Liver (tissue), 9 donors: ENCODE results near the gene TDO2. TPM values are rescaled to one million over a fixed set of nuclear protein-coding genes. Genes with fewer than 3 reads are reported as not detected.

Experiments used
- DNase-seq: peaks from one replicate; pipeline ENCODE4 v3.0.0-alpha.2; 2017; ENCODE audit warnings: low spot score
- H3K27ac ChIP-seq, 2 donors: one replicate each; pipeline ENCODE4 v1.7.0; 2013; ENCODE audit warnings: inconsistent platforms in 2 of 2, low read length in 2 of 2, control low read depth in 1 of 2, low read depth in 1 of 2, mild to moderate bottlenecking in 1 of 2
- H3K27me3 ChIP-seq, 4 donors: one replicate each; pipeline versions ENCODE4 v1.6.1 to v1.7.0; 2013; ENCODE audit warnings: low read length in 3 of 4, inconsistent platforms in 1 of 4, mild to moderate bottlenecking in 1 of 4, moderate library complexity in 1 of 4; ENCODE audit not compliant: control insufficient read depth in 4 of 4, insufficient read depth in 4 of 4
- H3K36me3 ChIP-seq, 4 donors: one replicate each; pipeline versions ENCODE4 v1.6.1 to v1.7.0; 2013; ENCODE audit warnings: low read length in 3 of 4, mild to moderate bottlenecking in 3 of 4, low read depth in 1 of 4, moderate library complexity in 1 of 4; ENCODE audit not compliant: control insufficient read depth in 4 of 4, insufficient read depth in 3 of 4
- H3K4me1 ChIP-seq, 4 donors: one replicate each; pipeline versions ENCODE4 v1.6.1 to v1.7.0; 2013; ENCODE audit warnings: low read length in 3 of 4, mild to moderate bottlenecking in 3 of 4, moderate library complexity in 1 of 4; ENCODE audit not compliant: control insufficient read depth in 4 of 4, insufficient read depth in 4 of 4
- H3K4me3 ChIP-seq, 3 donors: one replicate each; pipeline versions ENCODE4 v1.6.1 to v1.7.0; 2013; ENCODE audit warnings: low read length in 3 of 3, control low read depth in 1 of 3, low read depth in 1 of 3, mild to moderate bottlenecking in 1 of 3
- H3K9ac ChIP-seq, 2 donors: one replicate each; pipeline ENCODE4 v1.7.0; 2013; ENCODE audit warnings: low read length in 2 of 2, mild to moderate bottlenecking in 2 of 2, moderate library complexity in 2 of 2, control low read depth in 1 of 2, low read depth in 1 of 2
- H3K9me3 ChIP-seq, 4 donors: one replicate each; pipeline versions ENCODE4 v1.6.1 to v1.7.0; 2013; ENCODE audit warnings: low read length in 3 of 4; ENCODE audit not compliant: control insufficient read depth in 4 of 4
- CTCF ChIP-seq: fragments of 150-350 bp; IDR thresholded peaks from 2 replicates; pipeline ENCODE4 v1.5.1; 2017; ENCODE audit warnings: improper control_type of control experiment, low read depth, low read length; ENCODE audit not compliant: missing input control
- FOXA1 ChIP-seq: IDR thresholded peaks from 2 replicates; pipeline ENCODE4 v1.6.1; 2016; ENCODE audit warnings: antibody characterized with exemption
- FOXA2 ChIP-seq: IDR thresholded peaks from 2 replicates; pipeline ENCODE4 v1.6.1; 2016; ENCODE audit warnings: antibody characterized with exemption
- GABPA ChIP-seq, 2 donors: IDR thresholded peaks in 1 of 2; conservative IDR thresholded peaks in 1 of 2; 2 replicates each; pipeline ENCODE4 v1.6.1; 2016; ENCODE audit warnings: antibody characterized with exemption in 2 of 2, mild to moderate bottlenecking in 1 of 2, moderate library complexity in 1 of 2
- HNF4A ChIP-seq, 2 donors: conservative IDR thresholded peaks; 2 replicates each; pipeline ENCODE4 v1.6.1; 2016; ENCODE audit warnings: antibody characterized with exemption in 2 of 2, mild to moderate bottlenecking in 2 of 2
- HNF4G ChIP-seq: IDR thresholded peaks from 2 replicates; pipeline ENCODE4 v1.6.1; 2016; ENCODE audit warnings: antibody characterized with exemption
- MAX ChIP-seq: IDR thresholded peaks from 2 replicates; pipeline ENCODE4 v1.6.1; 2016; ENCODE audit warnings: antibody characterized with exemption
- NR2F2 ChIP-seq: IDR thresholded peaks from 2 replicates; pipeline ENCODE4 v1.6.1; 2016; ENCODE audit warnings: antibody characterized with exemption
- RAD21 ChIP-seq, 2 donors: IDR thresholded peaks; 2 replicates each; pipeline ENCODE4 v1.6.1; 2016; ENCODE audit warnings: antibody characterized with exemption in 2 of 2, mild to moderate bottlenecking in 2 of 2
- RXRA ChIP-seq, 2 donors: IDR thresholded peaks; 2 replicates each; pipeline ENCODE4 v1.6.1; 2017 to 2018; ENCODE audit warnings: antibody characterized with exemption in 2 of 2, mild to moderate bottlenecking in 1 of 2
- SP1 ChIP-seq: IDR thresholded peaks from 2 replicates; pipeline ENCODE4 v1.6.1; 2018; ENCODE audit warnings: antibody characterized with exemption, mild to moderate bottlenecking
- TAF1 ChIP-seq: conservative IDR thresholded peaks from 2 replicates; pipeline ENCODE4 v1.6.1; 2016; ENCODE audit warnings: antibody characterized with exemption, mild to moderate bottlenecking
- YY1 ChIP-seq: IDR thresholded peaks from 2 replicates; pipeline ENCODE4 v1.6.1; 2016; ENCODE audit warnings: antibody characterized with exemption, mild to moderate bottlenecking
- ZBTB33 ChIP-seq: IDR thresholded peaks from 2 replicates; pipeline ENCODE4 v1.6.1; 2016; ENCODE audit warnings: antibody characterized with exemption
- WGBS: extraction: QIAGEN DNeasy Blood & Tissue Kit; methylation state at CpG from one replicate; pipeline ENCODE4 v1.1.7; 2013; 5-methylcytosine and 5-hydroxymethylcytosine counted together
- polyA plus RNA-seq, 2 donors: library from polyadenylated mRNA; stranded (reverse) in 1 of 2; unstranded in 1 of 2; fragments of 200-250 nt in 1 of 2; fragments of >200 nt in 1 of 2; fragmentation: Nextera tagmentation in 1 of 2; extraction: Ambion mirVana in 1 of 2; gene quantifications; one replicate each; pipeline versions ENCODE4 v1.2.1 to v1.2.3, GENCODE V29; 2013 to 2015
- total RNA-seq, 2 donors: library from RNA; depleted of rRNA; stranded (reverse); fragments of >200 nt; gene quantifications; one replicate each; pipeline ENCODE4 v1.2.3, GENCODE V29; 2014
- TF ChIP-seq, protein P1 (sequence below): IDR thresholded peaks from 2 replicates; pipeline ENCODE4 v1.6.1; 2016; ENCODE audit warnings: antibody characterized with exemption
- TF ChIP-seq, protein P2 (sequence below): IDR thresholded peaks from 2 replicates; pipeline ENCODE4 v1.6.1; 2016; ENCODE audit warnings: antibody characterized with exemption, mild to moderate bottlenecking
- donor health status: healthy.
- donor health status: healthy.
- donor health status: healthy.
- donor health status: healthy.
- donor health status: healthy.

Gene TDO2
- total and polyA plus RNA-seq, 4 donors = 163 to 1,057 (median 533) TPM

DNA sequence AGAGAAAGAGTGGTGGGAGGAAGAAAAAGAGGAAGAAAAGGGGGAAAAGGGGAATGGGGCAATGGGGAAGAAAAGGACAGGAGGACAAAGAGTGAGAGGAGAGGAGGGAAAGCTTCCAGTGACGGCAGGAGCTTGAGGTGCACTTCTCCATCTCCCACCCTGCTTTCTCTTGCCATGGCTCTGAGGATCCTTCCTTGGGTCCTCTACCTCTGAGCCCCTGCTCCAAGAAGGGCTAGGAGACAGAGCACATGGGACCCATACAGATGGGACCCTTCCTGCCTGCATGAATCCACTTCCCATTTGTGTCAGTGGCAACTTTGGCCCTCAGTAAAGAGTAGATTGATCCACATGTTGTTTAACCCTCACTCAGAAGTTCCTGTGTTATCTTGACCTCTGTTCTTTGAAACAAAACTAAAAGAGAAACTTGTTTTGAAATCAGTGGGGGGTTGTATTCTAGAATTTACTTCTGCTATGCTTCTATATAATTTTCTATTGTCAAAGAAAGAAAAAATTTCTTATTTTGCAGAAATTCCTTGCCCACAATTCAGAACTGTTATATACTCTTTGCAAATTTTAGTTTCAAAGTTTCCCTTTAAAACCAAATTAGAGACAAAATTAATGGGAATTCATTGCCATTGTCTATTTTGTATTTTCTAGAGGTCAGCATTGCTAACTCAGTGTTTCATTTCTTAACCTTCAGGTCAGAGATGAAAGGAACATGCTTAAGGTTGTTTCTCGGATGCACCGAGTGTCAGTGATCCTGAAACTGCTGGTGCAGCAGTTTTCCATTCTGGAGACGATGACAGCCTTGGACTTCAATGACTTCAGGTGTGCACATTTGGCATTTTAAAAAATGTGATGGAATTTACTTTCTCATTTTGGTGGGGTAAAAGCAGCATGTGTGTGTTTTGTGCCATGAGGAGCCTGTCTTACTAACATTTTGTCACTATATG lies 5.0 kb downstream of the TDO2 start:
- Histone ChIP-seq H3K36me3 (peaks cover 0 to 31% (median 20%) of the 10 kb centered on the region in 4 donors), H3K9me3 (no peaks in the 10 kb centered on the region), H3K4me1 (peaks cover 0 to 53% (median 7%) of the 10 kb centered on the region in 4 donors), H3K4me3 (peak overlapping the region; percentile 0 to 30 (median 2)), H3K27me3 (no peaks in the 10 kb centered on the region), H3K9ac (peak overlapping the region in 1 of 2 donors; percentile 34), H3K27ac (peak overlapping the region; percentile 72 to 76)
- TF ChIP-seq NR2F2 (no peak), YY1 (peak; percentile 37), ZBTB33 (peak; percentile 24), GABPA (IDR thresholded peaks at IDR 0.05 in 1 of 2, conservative IDR thresholded peaks at IDR 0.05 in 1 of 2) (peak in 1 of 2 donors; percentile 23), SP1 (peak; percentile 15), TAF1 (no peak), CTCF (no peak), HNF4G (no peak), HNF4A (conservative IDR thresholded peaks at IDR 0.05) (peak; percentile 26 to 64), RXRA (IDR thresholded peaks at IDR 0.05) (peak; percentile 63 to 72), RAD21 (IDR thresholded peaks at IDR 0.05) (no peak), FOXA2 (no peak), FOXA1 (no peak), MAX (peak; percentile 58)
- TF ChIP-seq, protein P1, sequence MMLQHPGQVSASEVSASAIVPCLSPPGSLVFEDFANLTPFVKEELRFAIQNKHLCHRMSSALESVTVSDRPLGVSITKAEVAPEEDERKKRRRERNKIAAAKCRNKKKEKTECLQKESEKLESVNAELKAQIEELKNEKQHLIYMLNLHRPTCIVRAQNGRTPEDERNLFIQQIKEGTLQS = no peak
- TF ChIP-seq, protein P2, sequence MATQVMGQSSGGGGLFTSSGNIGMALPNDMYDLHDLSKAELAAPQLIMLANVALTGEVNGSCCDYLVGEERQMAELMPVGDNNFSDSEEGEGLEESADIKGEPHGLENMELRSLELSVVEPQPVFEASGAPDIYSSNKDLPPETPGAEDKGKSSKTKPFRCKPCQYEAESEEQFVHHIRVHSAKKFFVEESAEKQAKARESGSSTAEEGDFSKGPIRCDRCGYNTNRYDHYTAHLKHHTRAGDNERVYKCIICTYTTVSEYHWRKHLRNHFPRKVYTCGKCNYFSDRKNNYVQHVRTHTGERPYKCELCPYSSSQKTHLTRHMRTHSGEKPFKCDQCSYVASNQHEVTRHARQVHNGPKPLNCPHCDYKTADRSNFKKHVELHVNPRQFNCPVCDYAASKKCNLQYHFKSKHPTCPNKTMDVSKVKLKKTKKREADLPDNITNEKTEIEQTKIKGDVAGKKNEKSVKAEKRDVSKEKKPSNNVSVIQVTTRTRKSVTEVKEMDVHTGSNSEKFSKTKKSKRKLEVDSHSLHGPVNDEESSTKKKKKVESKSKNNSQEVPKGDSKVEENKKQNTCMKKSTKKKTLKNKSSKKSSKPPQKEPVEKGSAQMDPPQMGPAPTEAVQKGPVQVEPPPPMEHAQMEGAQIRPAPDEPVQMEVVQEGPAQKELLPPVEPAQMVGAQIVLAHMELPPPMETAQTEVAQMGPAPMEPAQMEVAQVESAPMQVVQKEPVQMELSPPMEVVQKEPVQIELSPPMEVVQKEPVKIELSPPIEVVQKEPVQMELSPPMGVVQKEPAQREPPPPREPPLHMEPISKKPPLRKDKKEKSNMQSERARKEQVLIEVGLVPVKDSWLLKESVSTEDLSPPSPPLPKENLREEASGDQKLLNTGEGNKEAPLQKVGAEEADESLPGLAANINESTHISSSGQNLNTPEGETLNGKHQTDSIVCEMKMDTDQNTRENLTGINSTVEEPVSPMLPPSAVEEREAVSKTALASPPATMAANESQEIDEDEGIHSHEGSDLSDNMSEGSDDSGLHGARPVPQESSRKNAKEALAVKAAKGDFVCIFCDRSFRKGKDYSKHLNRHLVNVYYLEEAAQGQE = peak; percentile 27
- WGBS = 34% methylated on average over 4 of the region's 4 CpGs
- no peak for DNase-seq
